ENCODE results near the gene ADAMTS8.

GRCh38 chr11:130439160-130439519 is 10.7 kb upstream of the ADAMTS8 start:
- TF ChIP-seq, protein P1, sequence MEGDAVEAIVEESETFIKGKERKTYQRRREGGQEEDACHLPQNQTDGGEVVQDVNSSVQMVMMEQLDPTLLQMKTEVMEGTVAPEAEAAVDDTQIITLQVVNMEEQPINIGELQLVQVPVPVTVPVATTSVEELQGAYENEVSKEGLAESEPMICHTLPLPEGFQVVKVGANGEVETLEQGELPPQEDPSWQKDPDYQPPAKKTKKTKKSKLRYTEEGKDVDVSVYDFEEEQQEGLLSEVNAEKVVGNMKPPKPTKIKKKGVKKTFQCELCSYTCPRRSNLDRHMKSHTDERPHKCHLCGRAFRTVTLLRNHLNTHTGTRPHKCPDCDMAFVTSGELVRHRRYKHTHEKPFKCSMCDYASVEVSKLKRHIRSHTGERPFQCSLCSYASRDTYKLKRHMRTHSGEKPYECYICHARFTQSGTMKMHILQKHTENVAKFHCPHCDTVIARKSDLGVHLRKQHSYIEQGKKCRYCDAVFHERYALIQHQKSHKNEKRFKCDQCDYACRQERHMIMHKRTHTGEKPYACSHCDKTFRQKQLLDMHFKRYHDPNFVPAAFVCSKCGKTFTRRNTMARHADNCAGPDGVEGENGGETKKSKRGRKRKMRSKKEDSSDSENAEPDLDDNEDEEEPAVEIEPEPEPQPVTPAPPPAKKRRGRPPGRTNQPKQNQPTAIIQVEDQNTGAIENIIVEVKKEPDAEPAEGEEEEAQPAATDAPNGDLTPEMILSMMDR (IDR thresholded peaks at IDR 0.05; ENCODE audit: low read depth, low read length, missing input control), result no peak
- TF ChIP-seq REST (IDR thresholded peaks at IDR 0.05), result no peak

Measured in liver (tissue), 2 donors.